ENCODE data around the gene ANOS1. TPM values are rescaled to one million over a fixed set of nuclear protein-coding genes. Genes with fewer than 3 reads are reported as not detected.

The ANOS1 gene
- total and polyA plus RNA-seq, 2 of the 8 experiments (the other 6 are each of a cell fraction or from before 2014, with no cell fraction given) = 34.4 to 59.0 TPM

- CTCF ChIA-PET (ENCODE audit: partially characterized antibody) = interaction anchor here (0.8 to 1.3 kb wide), 3 partner anchors 9 to 71 kb away, joined by 3 read pairs; no protein-coding TSS in a partner anchor
- peak in 1 of 2 experiments; percentile 82 for DNase-seq (ENCODE audit: low read depth in 1 of 2, low spot score in 2 of 2)
Measured at GRCh38 chrX:8743126-8743732, 11.3 kb upstream of the ANOS1 start.

More at GRCh38 chrX:8743126-8743732, 11.3 kb upstream of the ANOS1 start:
- Histone ChIP-seq H2AK5ac (ENCODE audit: low read depth, low read length) (no peak overlapping the region), H2BK20ac (ENCODE audit: low read length) (no peak overlapping the region), H4K5ac (ENCODE audit: insufficient read length, low read depth, low read length) (no peak overlapping the region), H3K23ac (ENCODE audit: insufficient read length) (no peak overlapping the region), H3K27me3 (replicated peaks in 1 of 4; ENCODE audit: control insufficient read depth in 3 of 4, extremely low read depth in 1 of 4, insufficient read depth in 3 of 4, low read length in 3 of 4) (no peaks in the 10 kb centered on the region), H3K4me2 (ENCODE audit: insufficient read depth in 1 of 2, low read depth in 2 of 2, low read length in 2 of 2) (no peak overlapping the region), H2BK5ac (ENCODE audit: low read depth, low read length) (no peak overlapping the region), H3K36me3 (ENCODE audit: control insufficient read depth in 2 of 4, insufficient read depth in 4 of 4, low read length in 3 of 4) (no peaks in the 10 kb centered on the region), H3K79me2 (ENCODE audit: control insufficient read depth in 1 of 2, insufficient read depth in 2 of 2, low read length in 2 of 2) (no peaks in the 10 kb centered on the region), H3K9me3 (ENCODE audit: insufficient read depth in 2 of 2, low read depth in 1 of 2, low read length in 1 of 2) (no peaks in the 10 kb centered on the region), H3K4me3 (ENCODE audit: extremely low read depth in 1 of 4, insufficient read depth in 2 of 4, low read depth in 3 of 4, low read length in 4 of 4) (no peak overlapping the region), H3K27ac (ENCODE audit: low read depth, low read length) (no peak overlapping the region), H4K20me1 (replicated peaks in 1 of 2; ENCODE audit: control insufficient read depth in 1 of 2, insufficient read depth in 2 of 2, low read length in 2 of 2) (no peaks in the 10 kb centered on the region), H3K9ac (replicated peaks in 1 of 4; ENCODE audit: extremely low read depth in 1 of 4, low read depth in 3 of 4, low read length in 3 of 4) (no peak overlapping the region), H4K91ac (replicated peaks; ENCODE audit: insufficient read length, low read length) (no peak overlapping the region), H3K4ac (replicated peaks; ENCODE audit: insufficient read length, low read depth, low read length) (no peak overlapping the region), H4K8ac (ENCODE audit: extremely low read depth, insufficient read depth, low read length) (no peak overlapping the region), H2BK12ac (ENCODE audit: low read depth, low read length) (no peak overlapping the region), H2AFZ (ENCODE audit: low read length) (no peak overlapping the region), H3K14ac (ENCODE audit: insufficient read length) (no peak overlapping the region), H3K23me2 (ENCODE audit: low read depth, low read length) (no peaks in the 10 kb centered on the region), H3K4me1 (replicated peaks in 1 of 4; ENCODE audit: control insufficient read depth in 3 of 4, insufficient read depth in 4 of 4, low read length in 3 of 4) (no peaks in the 10 kb centered on the region), H2BK120ac (replicated peaks; ENCODE audit: low read depth, low read length) (no peak overlapping the region), H3K18ac (ENCODE audit: extremely low read depth, low read length) (no peak overlapping the region), H3K56ac (replicated peaks; ENCODE audit: insufficient read length, low read depth, low read length) (no peak overlapping the region), H3K79me1 (ENCODE audit: low read depth, low read length) (no peaks in the 10 kb centered on the region), H2BK15ac (ENCODE audit: low read length) (no peak overlapping the region)
- FAIRE-seq = peak; percentile 48
- WGBS, 2 experiments (ENCODE audit: extremely low coverage in 1 of 2, insufficient coverage in 1 of 2, insufficient read length in 1 of 2, insufficient replicate concordance in 2 of 2, low coverage in 1 of 2, low lambda C conversion rate in 2 of 2, missing lambda C conversion rate in 1 of 2) = 63% methylated on average over 8 of the region's 11 CpGs; no CpG with 5 or more reads in 1 of the 2 experiments
- TF ChIP-seq RAD21 (IDR thresholded peaks at IDR 0.05 in 1 of 2, conservative IDR thresholded peaks at IDR 0.05 in 1 of 2; ENCODE audit: low read depth in 2 of 2, low read length in 2 of 2) (peak; percentile 61 to 72), EZH2 (IDR thresholded peaks at IDR 0.05; ENCODE audit: low read depth, low read length, severe bottlenecking) (no peak), CTCF (IDR thresholded peaks at IDR 0.05; ENCODE audit: control extremely low read depth in 1 of 3, insufficient read depth in 1 of 3, low read depth in 1 of 3, low read length in 3 of 3) (peak; percentile 50 to 72 (median 65))
- POLR2A ChIA-PET (ENCODE audit: partially characterized antibody) = no interaction called here
